Putamen (tissue), 1 donor: ENCODE results near the gene PRKACB.
"Not testable (repeated sequence)": the region's sequence is repeated elsewhere in the genome, so short reads cannot be mapped to it uniquely, and the experiment has no call there.

Source experiments
- DNase-seq: peaks from one replicate; pipeline ENCODE4 v3.0.0-alpha.2; 2016; ENCODE audit warnings: low spot score

The PRKACB gene

GRCh38 chr1:84269306-84269705 is 125.2 kb downstream of the PRKACB start:
- DNase-seq: no peak

DNA sequence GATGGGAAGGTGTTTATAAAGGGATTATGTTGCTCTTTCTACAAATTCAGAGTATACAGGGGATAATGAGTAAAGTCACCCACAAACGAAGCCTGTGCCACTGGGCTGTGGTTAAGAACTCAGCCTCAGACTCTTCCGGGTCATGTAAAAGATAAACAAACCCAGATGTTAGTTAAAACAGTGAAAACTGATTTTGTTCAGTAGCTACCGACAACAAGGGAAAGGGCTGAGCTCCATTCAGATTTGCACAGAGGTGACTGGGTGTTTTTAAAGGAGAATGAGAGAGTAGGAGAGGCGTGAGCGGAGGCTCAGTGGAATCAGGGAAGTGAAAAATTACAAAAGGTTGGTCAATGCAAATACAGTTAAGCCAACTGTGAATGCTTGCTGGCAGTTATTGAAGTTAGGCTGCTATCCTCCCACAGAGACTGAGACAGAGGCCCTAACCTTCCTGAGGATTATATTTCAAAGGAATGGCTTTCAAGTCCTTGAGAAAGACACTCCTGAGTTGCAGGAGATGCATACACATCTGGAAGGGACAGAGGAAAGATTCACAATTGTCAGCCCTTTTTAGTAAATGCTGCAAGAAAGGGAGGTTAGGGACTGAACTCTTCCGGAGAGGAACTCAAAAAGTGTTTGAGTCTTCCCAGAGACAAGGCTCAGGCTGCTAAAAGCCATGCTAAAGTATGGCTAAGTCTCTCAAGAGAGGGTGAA is 127.5 kb downstream of the PRKACB start:
- no peak for DNase-seq

- DNase-seq: no peak
These were observed 128.3 kb downstream of the PRKACB start for GRCh38 chr1:84272401-84272800.

DNA sequence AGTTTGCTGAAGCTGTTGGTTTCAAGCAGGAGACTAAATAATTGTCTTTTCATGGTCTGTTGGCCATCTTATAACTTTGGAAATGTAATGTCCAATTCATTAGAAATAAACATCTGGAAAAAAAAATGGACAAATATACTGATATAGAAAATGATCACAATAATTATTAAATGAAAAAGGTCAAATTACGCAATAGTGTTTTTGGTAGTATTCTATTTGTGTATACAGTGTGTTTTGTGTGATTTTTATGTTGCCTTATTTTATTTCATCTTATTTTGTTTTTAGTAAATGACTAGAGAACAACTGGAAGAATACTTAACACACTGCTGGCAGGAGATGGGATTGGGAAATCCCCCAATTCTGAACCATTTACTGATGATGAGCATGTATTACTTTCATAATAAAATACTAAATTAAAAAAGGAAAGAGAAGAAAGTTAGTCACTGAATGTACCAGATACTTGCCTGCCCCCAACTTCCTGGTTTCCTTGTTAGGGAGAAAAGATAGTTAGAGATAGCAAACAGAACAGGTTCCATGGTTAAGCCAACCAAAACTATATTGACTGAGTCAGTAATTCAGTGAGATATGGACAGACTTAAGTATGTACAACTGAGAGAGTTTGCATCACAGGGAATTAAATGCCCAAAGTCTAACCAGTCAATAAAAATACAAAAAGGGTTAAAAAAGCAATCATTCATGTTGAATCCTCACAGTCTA is 133.4 kb downstream of the PRKACB start:
- DNase-seq: no peak

- DNase-seq: no peak
These were observed 134.8 kb downstream of the PRKACB start for GRCh38 chr1:84278905-84279304.

DNA sequence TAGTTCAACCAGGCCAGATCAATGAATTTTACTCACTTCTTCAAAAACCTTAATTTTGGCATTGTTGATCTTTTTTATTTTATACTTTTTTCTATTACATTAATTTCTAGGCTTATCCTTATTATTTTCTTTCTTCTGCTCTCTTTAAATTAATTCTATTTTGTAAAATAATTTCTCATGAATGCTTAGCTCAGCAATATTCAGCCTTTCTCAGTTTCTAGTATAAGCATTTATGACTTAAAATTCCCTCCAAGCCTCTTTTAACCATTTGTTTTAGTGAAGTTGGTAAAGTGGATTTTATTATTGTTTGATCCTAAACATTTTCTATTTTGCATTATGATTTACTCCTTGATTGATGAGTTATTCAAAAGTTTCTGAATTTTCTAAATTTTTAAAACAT is 136.8 kb downstream of the PRKACB start:
- DNase-seq: no peak

DNA sequence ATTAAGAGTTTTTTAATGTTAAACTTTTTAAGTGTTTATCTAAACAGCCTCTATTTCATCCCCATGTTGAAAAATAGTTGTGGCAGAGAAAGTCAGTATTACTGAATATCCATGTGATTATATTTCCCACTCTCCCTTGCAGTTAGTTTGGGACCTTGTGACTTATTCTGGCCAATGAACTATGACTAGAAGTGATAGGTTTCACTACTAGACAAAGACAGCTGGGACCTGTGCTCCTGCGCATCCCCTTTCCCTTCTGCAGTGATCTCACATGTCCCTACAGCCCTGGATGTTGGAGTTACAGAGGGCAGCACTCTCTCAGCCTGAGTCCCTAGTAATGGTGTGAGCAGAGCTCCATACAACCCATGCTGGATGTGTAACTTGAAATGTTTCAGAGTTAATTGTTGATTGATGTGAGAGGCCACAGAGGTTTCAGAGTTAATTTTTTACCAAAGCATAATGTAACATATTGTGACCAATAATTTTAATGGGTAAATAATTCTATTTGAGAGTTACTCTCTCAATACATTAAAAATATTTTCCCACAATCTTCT is 138.8 kb downstream of the PRKACB start:
- DNase-seq: no peak

- no peak for DNase-seq
These were observed 139.3 kb downstream of the PRKACB start for GRCh38 chr1:84283381-84283780.

DNA sequence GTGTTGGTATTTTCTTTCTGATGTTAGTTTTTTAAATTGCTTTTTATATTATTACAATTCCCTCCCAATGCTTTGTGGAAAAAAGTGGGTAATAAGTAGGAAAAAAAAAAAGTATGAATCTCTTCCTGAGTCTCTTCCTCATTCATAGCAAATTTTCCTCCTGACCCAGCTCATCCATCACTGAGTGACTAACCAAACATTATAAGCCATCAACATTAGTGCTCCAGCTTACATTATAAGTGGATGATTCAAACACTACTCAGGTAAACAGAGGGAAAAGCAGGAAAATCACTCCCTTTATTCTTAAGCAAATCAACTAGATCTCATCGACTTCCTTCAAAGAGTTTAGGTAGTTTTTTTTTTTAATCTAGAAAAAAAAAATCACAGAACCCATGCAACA is 142.0 kb downstream of the PRKACB start:
- no peak for DNase-seq

DNA sequence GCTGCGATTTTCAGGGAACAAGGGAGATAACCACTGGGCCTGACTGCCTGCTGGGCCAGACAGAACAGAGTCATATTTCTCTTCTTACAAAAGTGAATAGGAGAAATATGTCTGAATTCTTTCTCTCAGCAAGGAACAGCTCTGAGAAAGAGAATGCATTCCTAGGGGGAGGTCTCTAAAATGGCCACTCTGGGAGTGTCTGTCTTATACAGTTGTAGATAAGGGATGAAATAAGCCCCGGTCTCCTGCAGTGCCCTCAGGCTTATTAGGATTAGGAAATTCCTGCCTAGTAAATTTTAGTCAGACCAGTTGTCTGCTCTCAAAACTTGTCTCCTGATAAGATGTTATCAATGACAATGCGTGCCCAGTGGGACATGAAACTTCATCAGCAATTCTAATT is 143.3 kb downstream of the PRKACB start:
- DNase-seq: not testable (repeated sequence)
